PC-9 (cell line): ENCODE results near the gene RMND5A. TPM values are rescaled to one million over a fixed set of nuclear protein-coding genes. Genes with fewer than 3 reads are reported as not detected.

Experiments used
- BruUV-seq: library from RNA; stranded (reverse); fragments of 400-500 nt; replicated peaks from 2 replicates; lab custom pipeline; 2021; lab: Mats Ljungman, UMichigan
- CTCF ChIA-PET: fragments of 300-600 bp; sonication (Branson Sonifier 250); formaldehyde crosslinking; loops from one replicate; lab custom pipeline; 2022; ENCODE audit warnings: antibody characterized with exemption; lab: Charles Lee
- POLR2A ChIA-PET: fragments of 300-600 bp; sonication (Branson Sonifier 250); formaldehyde crosslinking; loops from one replicate; lab custom pipeline; 2022; ENCODE audit warnings: antibody characterized with exemption; ENCODE audit not compliant: unreplicated experiment; lab: Charles Lee
- DNase-seq, 2 experiments: peaks; one replicate each; pipeline versions ENCODE4 v3.0.0 to v3.0.0-alpha.2; 2015 to 2022; ENCODE audit warnings: mixed read lengths in 1 of 2
- H2AFZ ChIP-seq: fragments of 200-600 bp; sonication (generic); 2 replicates; pipeline ENCODE4 v1.8.1; 2017; ENCODE audit warnings: antibody characterized with exemption
- H3F3A ChIP-seq: fragments of 200-600 bp; sonication (generic); 2 replicates; pipeline ENCODE4 v1.8.1; 2017; ENCODE audit warnings: antibody characterized with exemption, mild to moderate bottlenecking, low read depth; ENCODE audit not compliant: insufficient read depth
- H3K27ac ChIP-seq: fragments of 200-600 bp; sonication (generic); 2 replicates; pipeline ENCODE4 v1.6.1; 2016; ENCODE audit warnings: mixed run types
- H3K27me3 ChIP-seq: fragments of 200-600 bp; sonication (generic); 2 replicates; pipeline ENCODE4 v1.6.1; 2016; ENCODE audit warnings: low read depth, mixed run types; ENCODE audit not compliant: insufficient read depth
- H3K36me3 ChIP-seq: fragments of 200-600 bp; sonication (generic); 2 replicates; pipeline ENCODE4 v1.6.1; 2016; ENCODE audit warnings: low read depth, mixed run types
- H3K4me1 ChIP-seq: fragments of 200-600 bp; sonication (generic); replicated peaks from 2 replicates; pipeline ENCODE4 v1.6.1; 2016; ENCODE audit warnings: mixed run types; ENCODE audit not compliant: insufficient read depth
- H3K4me2 ChIP-seq: fragments of 200-600 bp; sonication (generic); 2 replicates; pipeline ENCODE4 v1.6.1; 2017; ENCODE audit warnings: mixed run types
- H3K4me3 ChIP-seq: fragments of 200-600 bp; sonication (generic); 2 replicates; pipeline ENCODE4 v1.6.1; 2016; ENCODE audit warnings: mixed run types
- H3K79me2 ChIP-seq: fragments of 200-600 bp; sonication (generic); 2 replicates; pipeline ENCODE4 v1.6.1; 2017; ENCODE audit warnings: low read depth, mixed run types
- H3K9me2 ChIP-seq: fragments of 200-600 bp; sonication (generic); 2 replicates; pipeline ENCODE4 v1.8.1; 2017; ENCODE audit warnings: mild to moderate bottlenecking; ENCODE audit not compliant: insufficient read depth
- H3K9me3 ChIP-seq: fragments of 200-600 bp; sonication (generic); 2 replicates; pipeline ENCODE4 v1.8.1; 2016; ENCODE audit warnings: low read depth; ENCODE audit not compliant: insufficient read depth
- H4K20me1 ChIP-seq: fragments of 200-600 bp; sonication (generic); 2 replicates; pipeline ENCODE4 v1.8.1; 2017; ENCODE audit not compliant: insufficient read depth
- CTCF ChIP-seq: fragments of 200-600 bp; sonication (generic); conservative IDR thresholded peaks from 2 replicates; pipeline ENCODE4 v1.6.1; 2017; ENCODE audit warnings: mixed run types, antibody characterized with exemption, mild to moderate bottlenecking, moderate library complexity
- EZH2 ChIP-seq: fragments of 200-600 bp; sonication (generic); IDR thresholded peaks from 2 replicates; pipeline ENCODE4 v1.8.0; 2017; ENCODE audit warnings: antibody characterized with exemption, low read depth
- intact Hi-C: fragments of 100-400 bp; cut with micrococcal nuclease; formaldehyde crosslinking; loops from one replicate; pipeline ENCODE4 v1.10.0; 2022; ENCODE audit not compliant: unreplicated experiment
- total RNA-seq: library from RNA; stranded (reverse); gene quantifications from 2 replicates; pipeline ENCODE4 v1.2.3, GENCODE V29; 2021

Gene RMND5A
- total RNA-seq, 1 experiment from 2014 or later = 39.3 TPM

- CTCF ChIA-PET = no interaction called here
- H3K27me3 ChIP-seq = no peaks in the 10 kb centered on the region
- no peak overlapping the region for H2AFZ ChIP-seq
- H3K4me3 ChIP-seq = no peak overlapping the region
- BruUV-seq = no TSS peak
- intact Hi-C loops = no loop called here
- POLR2A ChIA-PET = interaction anchor here (0.6 kb wide), 1 partner anchor 69 kb away, joined by 3 read pairs; no protein-coding TSS in a partner anchor
- H3K79me2 ChIP-seq = no peaks in the 10 kb centered on the region
- peak in 1 of 2 experiments; percentile 38 for DNase-seq
- H3K9me3 ChIP-seq = no peaks in the 10 kb centered on the region
- 0 out of 2 replicates have a peak, but pooled peaks cover 5% of the 10 kb centered on the region for H3K4me1 ChIP-seq
- no peaks in the 10 kb centered on the region; the same call in 1 of the 2 replicates for H3K9me2 ChIP-seq
- H3K4me2 ChIP-seq = no peak overlapping the region
- no peaks in the 10 kb centered on the region for H3K36me3 ChIP-seq
- H4K20me1 ChIP-seq = no peaks in the 10 kb centered on the region
- H3K27ac ChIP-seq = no peak overlapping the region
- TF ChIP-seq CTCF = peak; percentile 50; the same call in 1 of the 2 replicates
- TF ChIP-seq EZH2 = no peak
- no peaks in the 10 kb centered on the region for H3F3A ChIP-seq
Measured at GRCh38 chr2:86675511-86676015, 44.5 kb upstream of the RMND5A start.

- no peak for DNase-seq
- BruUV-seq = no TSS peak
- CTCF ChIA-PET = no interaction called here
- no peaks in the 10 kb centered on the region for H4K20me1 ChIP-seq
- H3K9me2 ChIP-seq = no peaks in the 10 kb centered on the region; the same call in 1 of the 2 replicates
- H3K4me1 ChIP-seq = no peaks in the 10 kb centered on the region
- no peak overlapping the region for H3K4me3 ChIP-seq
- intact Hi-C loops = no loop called here
- no peak overlapping the region for H3K4me2 ChIP-seq
- no peak overlapping the region for H2AFZ ChIP-seq
- no peaks in the 10 kb centered on the region for H3K79me2 ChIP-seq
- H3K36me3 ChIP-seq = no peaks in the 10 kb centered on the region
- no peaks in the 10 kb centered on the region for H3F3A ChIP-seq
- H3K9me3 ChIP-seq = no peaks in the 10 kb centered on the region
- TF ChIP-seq CTCF (no peak), EZH2 (no peak)
- POLR2A ChIA-PET = interaction anchor here (0.7 kb wide), 1 partner anchor 45 kb away, joined by 5 read pairs; no protein-coding TSS in a partner anchor
- H3K27me3 ChIP-seq = no peaks in the 10 kb centered on the region
- H3K27ac ChIP-seq = no peak overlapping the region
Measured at GRCh38 chr2:86677816-86678215, 42.3 kb upstream of the RMND5A start.

GRCh38 chr2:86679036-86679435 is 41.1 kb upstream of the RMND5A start:
- ChIA-PET POLR2A (no interaction called here), CTCF (interaction anchor here (0.6 kb wide), 2 partner anchors 66 to 380 kb away, joined by 3 to 5 read pairs; no protein-coding TSS in a partner anchor)
- Histone ChIP-seq H4K20me1 (no peaks in the 10 kb centered on the region), H2AFZ (no peak overlapping the region), H3K9me2 (no peaks in the 10 kb centered on the region; the same call in 1 of the 2 replicates), H3K4me2 (no peak overlapping the region), H3K27me3 (no peaks in the 10 kb centered on the region), H3K79me2 (no peaks in the 10 kb centered on the region), H3K4me1 (no peaks in the 10 kb centered on the region), H3K36me3 (no peaks in the 10 kb centered on the region), H3K9me3 (no peaks in the 10 kb centered on the region), H3F3A (no peaks in the 10 kb centered on the region), H3K27ac (no peak overlapping the region), H3K4me3 (no peak overlapping the region)
- intact Hi-C loops = no loop called here
- TF ChIP-seq CTCF (no peak), EZH2 (no peak)
- no TSS peak for BruUV-seq
- no peak for DNase-seq
